Mesenteric fat pad (tissue), 1 donor: ENCODE results near the gene CHSY1. TPM values are rescaled to one million over a fixed set of nuclear protein-coding genes. Genes with fewer than 3 reads are reported as not detected.
"Not testable (repeated sequence)": the region's sequence is repeated elsewhere in the genome, so short reads cannot be mapped to it uniquely, and the experiment has no call there.

Source experiments
- DNase-seq: peaks from one replicate; pipeline ENCODE4 v3.0.0-alpha.2; 2020; ENCODE audit warnings: low spot score
- total RNA-seq: library from RNA; stranded (reverse); fragmentation: NEBNext Ultra II Directional; extraction: Animal tissue kit (Norgen Biotek cat#: 25700); gene quantifications from one replicate; pipeline ENCODE4 v1.2.1, GENCODE V29; 2021
- donor health status: DM: yes; HTN: yes; CAD: no.

CHSY1 gene
- total RNA-seq, 1 donor from 2014 or later: 53.5 TPM

GRCh38 chr15:101246391-101246790, 5.5 kb downstream of the CHSY1 start:
- no peak for DNase-seq

GRCh38 chr15:101244889-101245668, 6.8 kb downstream of the CHSY1 start:
- DNase-seq: no peak

- no peak for DNase-seq
Observed at GRCh38 chr15:101244036-101244781, 7.6 kb downstream of the CHSY1 start.

- DNase-seq: no peak
Observed at GRCh38 chr15:101243420-101243819, 8.4 kb downstream of the CHSY1 start.

GRCh38 chr15:101242999-101243336, 8.9 kb downstream of the CHSY1 start:
- DNase-seq: no peak

GRCh38 chr15:101242160-101242998, 9.5 kb downstream of the CHSY1 start:
- DNase-seq: no peak

GRCh38 chr15:101240358-101240757, 11.5 kb downstream of the CHSY1 start:
- DNase-seq: no peak

- no peak for DNase-seq
Observed at GRCh38 chr15:101239724-101240136, 12.1 kb downstream of the CHSY1 start.

- no peak for DNase-seq
Observed at GRCh38 chr15:101237251-101237650, 14.6 kb downstream of the CHSY1 start.

- DNase-seq: no peak
Observed at GRCh38 chr15:101233651-101234280, 18.1 kb downstream of the CHSY1 start.

GRCh38 chr15:101232677-101233076, 19.2 kb downstream of the CHSY1 start:
- DNase-seq: no peak

- DNase-seq: no peak
Observed at GRCh38 chr15:101228313-101228712, 23.5 kb downstream of the CHSY1 start.

GRCh38 chr15:101225658-101226057, 26.2 kb downstream of the CHSY1 start:
- no peak for DNase-seq

GRCh38 chr15:101221902-101222301, 29.9 kb downstream of the CHSY1 start:
- no peak for DNase-seq

- no peak for DNase-seq
Observed at GRCh38 chr15:101220060-101220459, 31.8 kb downstream of the CHSY1 start.

GRCh38 chr15:101219441-101219840, 32.4 kb downstream of the CHSY1 start:
- DNase-seq: no peak

GRCh38 chr15:101217446-101217845, 34.4 kb downstream of the CHSY1 start:
- DNase-seq: no peak

GRCh38 chr15:101216100-101216499, 35.7 kb downstream of the CHSY1 start:
- DNase-seq: no peak

- DNase-seq: no peak
Observed at GRCh38 chr15:101215681-101216080, 36.2 kb downstream of the CHSY1 start.

- not testable (repeated sequence) for DNase-seq
Observed at GRCh38 chr15:101214435-101215097, 37.3 kb downstream of the CHSY1 start.

GRCh38 chr15:101213570-101213969, 38.3 kb downstream of the CHSY1 start:
- no peak for DNase-seq
